Activated T-helper 2 cell treated with anti-CD3 and anti-CD28 coated beads, Interferon-gamma antibody, Interleukin-2, Interleukin-4, amounts not matched to agents 10 μg/mL and 5 μg/mL and 100 μg/mL, durations not matched to agents 14 hours and 24 hours and 36 hours (primary cell): Measurements from ENCODE around the gene HOMER2. TPM values are rescaled to one million over a fixed set of nuclear protein-coding genes. Genes with fewer than 3 reads are reported as not detected.
"Not testable (repeated sequence)": the region's sequence is repeated elsewhere in the genome, so short reads cannot be mapped to it uniquely, and the experiment has no call there.

ENCODE experiments used
- DNase-seq: peaks from one replicate; pipeline ENCODE4 v3.0.0; 2021; ENCODE audit warnings: low spot score
- H3K27ac Mint-ChIP-seq: one replicate; pipeline ENCODE4 v1.8.0; 2021; ENCODE audit warnings: mixed read lengths
- H3K27me3 Mint-ChIP-seq: one replicate; pipeline ENCODE4 v1.8.0; 2021; ENCODE audit warnings: low read depth, mixed read lengths
- H3K36me3 Mint-ChIP-seq: one replicate; pipeline ENCODE4 v1.8.0; 2021; ENCODE audit warnings: low read depth, mixed read lengths
- H3K4me1 Mint-ChIP-seq: one replicate; pipeline ENCODE4 v1.8.0; 2021; ENCODE audit warnings: low read depth, mixed read lengths
- H3K4me3 Mint-ChIP-seq: one replicate; pipeline ENCODE4 v1.8.0; 2021; ENCODE audit warnings: low read depth, mild to moderate bottlenecking, moderate library complexity, mixed read lengths
- H3K9me3 Mint-ChIP-seq: one replicate; pipeline ENCODE4 v1.8.0; 2021; ENCODE audit warnings: mixed read lengths
- intact Hi-C: fragments of 100-400 bp; cut with micrococcal nuclease; formaldehyde crosslinking; loops from one replicate; pipeline ENCODE4 v1.15.1; 2023
- total RNA-seq: library from RNA; stranded (reverse); gene quantifications from 2 replicates; pipeline ENCODE4 v1.2.3, GENCODE V29; 2022

Gene HOMER2
- total RNA-seq, 1 donor from 2014 or later: 66.1 TPM

- Mint-ChIP-seq H3K36me3 (peaks cover 2% of the 10 kb centered on the region), H3K4me1 (peaks cover 1% of the 10 kb centered on the region)
Observed at GRCh38 chr15:82875411-82876003, 77.0 kb downstream of the HOMER2 start.

GRCh38 chr15:82874961-82875360 lies 77.6 kb downstream of the HOMER2 start:
- H3K9me3 Mint-ChIP-seq: no peaks in the 10 kb centered on the region
- peaks cover 1% of the 10 kb centered on the region for H3K4me1 Mint-ChIP-seq
- no peaks in the 10 kb centered on the region for H3K27me3 Mint-ChIP-seq
- H3K27ac Mint-ChIP-seq: no peak overlapping the region
- intact Hi-C loops: no loop called here
- DNase-seq: no peak
- H3K36me3 Mint-ChIP-seq: no peaks in the 10 kb centered on the region
- H3K4me3 Mint-ChIP-seq: no peak overlapping the region

More at GRCh38 chr15:82875411-82876003, 77.0 kb downstream of the HOMER2 start:
- Mint-ChIP-seq H3K27ac (no peak overlapping the region), H3K9me3 (no peaks in the 10 kb centered on the region), H3K4me3 (no peak overlapping the region), H3K27me3 (peaks cover 2% of the 10 kb centered on the region)
- intact Hi-C loops: no loop called here
- no peak for DNase-seq

- H3K9me3 Mint-ChIP-seq: no peaks in the 10 kb centered on the region
- DNase-seq: no peak
- no peaks in the 10 kb centered on the region for H3K36me3 Mint-ChIP-seq
- peaks cover 1% of the 10 kb centered on the region for H3K4me1 Mint-ChIP-seq
- intact Hi-C loops: no loop called here
- no peak overlapping the region for H3K4me3 Mint-ChIP-seq
- no peak overlapping the region for H3K27ac Mint-ChIP-seq
- H3K27me3 Mint-ChIP-seq: no peaks in the 10 kb centered on the region
Observed at GRCh38 chr15:82874267-82874666, 78.3 kb downstream of the HOMER2 start.

GRCh38 chr15:82873000-82873680 lies 79.4 kb downstream of the HOMER2 start:
- no peak overlapping the region for H3K4me3 Mint-ChIP-seq
- no peaks in the 10 kb centered on the region for H3K36me3 Mint-ChIP-seq
- no peak overlapping the region for H3K27ac Mint-ChIP-seq
- peaks cover 1% of the 10 kb centered on the region for H3K4me1 Mint-ChIP-seq
- no peak for DNase-seq
- intact Hi-C loops: no loop called here
- no peaks in the 10 kb centered on the region for H3K9me3 Mint-ChIP-seq
- no peaks in the 10 kb centered on the region for H3K27me3 Mint-ChIP-seq

GRCh38 chr15:82871832-82872484 lies 80.6 kb downstream of the HOMER2 start:
- Mint-ChIP-seq H3K9me3 (no peaks in the 10 kb centered on the region), H3K36me3 (no peaks in the 10 kb centered on the region), H3K4me3 (no peak overlapping the region), H3K27ac (no peak overlapping the region), H3K4me1 (peaks cover 1% of the 10 kb centered on the region), H3K27me3 (no peaks in the 10 kb centered on the region)
- intact Hi-C loops: no loop called here
- DNase-seq: no peak

- H3K4me3 Mint-ChIP-seq: no peak overlapping the region
- no peaks in the 10 kb centered on the region for H3K36me3 Mint-ChIP-seq
- no peak for DNase-seq
- H3K4me1 Mint-ChIP-seq: peaks cover 1% of the 10 kb centered on the region
- no peak overlapping the region for H3K27ac Mint-ChIP-seq
- H3K9me3 Mint-ChIP-seq: no peaks in the 10 kb centered on the region
- no peaks in the 10 kb centered on the region for H3K27me3 Mint-ChIP-seq
- intact Hi-C loops: no loop called here
Observed at GRCh38 chr15:82871358-82871757, 81.2 kb downstream of the HOMER2 start.

GRCh38 chr15:82870727-82871320 lies 81.7 kb downstream of the HOMER2 start:
- H3K4me1 Mint-ChIP-seq: peaks cover 1% of the 10 kb centered on the region
- intact Hi-C loops: no loop called here
- no peak overlapping the region for H3K4me3 Mint-ChIP-seq
- H3K27me3 Mint-ChIP-seq: no peaks in the 10 kb centered on the region
- no peak for DNase-seq
- H3K27ac Mint-ChIP-seq: no peak overlapping the region
- H3K36me3 Mint-ChIP-seq: no peaks in the 10 kb centered on the region
- H3K9me3 Mint-ChIP-seq: no peaks in the 10 kb centered on the region

GRCh38 chr15:82865981-82866380 lies 86.5 kb downstream of the HOMER2 start:
- H3K27me3 Mint-ChIP-seq, intact Hi-C loops, H3K4me1 Mint-ChIP-seq, H3K4me3 Mint-ChIP-seq, H3K36me3 Mint-ChIP-seq, DNase-seq, H3K27ac Mint-ChIP-seq, H3K9me3 Mint-ChIP-seq: not testable (repeated sequence)

- not testable (repeated sequence) for H3K27me3 Mint-ChIP-seq
Observed at GRCh38 chr15:82865581-82865980, 86.9 kb downstream of the HOMER2 start.

GRCh38 chr15:82864967-82865366 lies 87.6 kb downstream of the HOMER2 start:
- H3K4me3 Mint-ChIP-seq: no peak overlapping the region
- no peak overlapping the region for H3K27ac Mint-ChIP-seq
- H3K9me3 Mint-ChIP-seq: no peaks in the 10 kb centered on the region
- H3K27me3 Mint-ChIP-seq: no peaks in the 10 kb centered on the region
- DNase-seq: no peak
- H3K4me1 Mint-ChIP-seq: no peaks in the 10 kb centered on the region
- peaks cover 9% of the 10 kb centered on the region for H3K36me3 Mint-ChIP-seq
- intact Hi-C loops: no loop called here

More at GRCh38 chr15:82865581-82865980, 86.9 kb downstream of the HOMER2 start:
- H3K9me3 Mint-ChIP-seq, H3K27ac Mint-ChIP-seq, H3K36me3 Mint-ChIP-seq, H3K4me1 Mint-ChIP-seq, H3K4me3 Mint-ChIP-seq, DNase-seq, intact Hi-C loops: not testable (repeated sequence)

GRCh38 chr15:82862886-82863285 lies 89.6 kb downstream of the HOMER2 start:
- peaks cover 18% of the 10 kb centered on the region for H3K36me3 Mint-ChIP-seq
- no peak overlapping the region for H3K4me3 Mint-ChIP-seq
- H3K27ac Mint-ChIP-seq: no peak overlapping the region
- DNase-seq: no peak
- no peaks in the 10 kb centered on the region for H3K4me1 Mint-ChIP-seq
- no peaks in the 10 kb centered on the region for H3K27me3 Mint-ChIP-seq
- intact Hi-C loops: no loop called here
- no peaks in the 10 kb centered on the region for H3K9me3 Mint-ChIP-seq

GRCh38 chr15:82858932-82859331 lies 93.6 kb downstream of the HOMER2 start:
- DNase-seq: no peak
- intact Hi-C loops: no loop called here
- peaks cover 18% of the 10 kb centered on the region for H3K36me3 Mint-ChIP-seq
- H3K9me3 Mint-ChIP-seq: no peaks in the 10 kb centered on the region
- no peaks in the 10 kb centered on the region for H3K27me3 Mint-ChIP-seq
- no peak overlapping the region for H3K4me3 Mint-ChIP-seq
- no peak overlapping the region for H3K27ac Mint-ChIP-seq
- H3K4me1 Mint-ChIP-seq: peaks cover 3% of the 10 kb centered on the region
